Adrenal gland (tissue), 12 donors: Measurements from ENCODE around the gene TRRAP. TPM values are rescaled to one million over a fixed set of nuclear protein-coding genes. Genes with fewer than 3 reads are reported as not detected.

Source experiments
- DNase-seq, 7 donors: peaks; one replicate each; pipeline ENCODE4 v3.0.0-alpha.2; 2019 to 2020
- H3K27ac ChIP-seq, 5 donors: fragments of 200-600 bp; sonication (generic) in 4 of 5; 1 replicate in 3 of 5; 2 replicates in 2 of 5; pipeline versions ENCODE4 v1.5.1 to v1.8.0; 2016 to 2020; ENCODE audit warnings: mild to moderate bottlenecking in 1 of 5
- H3K27me3 ChIP-seq: fragments of 200-600 bp; 2 replicates; pipeline ENCODE4 v1.8.0; 2021
- H3K36me3 ChIP-seq, 2 donors: fragments of 200-600 bp; replicated peaks in 1 of 2; 1 replicate in 1 of 2; 2 replicates in 1 of 2; pipeline versions ENCODE4 v1.5.1 to v1.8.0; 2018 to 2022
- H3K4me1 ChIP-seq, 2 donors: fragments of 200-600 bp; replicated peaks in 1 of 2; 1 replicate in 1 of 2; 2 replicates in 1 of 2; pipeline versions ENCODE4 v1.5.1 to v1.8.0; 2018 to 2021
- H3K4me3 ChIP-seq, 4 donors: fragments of 200-600 bp; sonication (generic) in 3 of 4; one replicate each; pipeline ENCODE4 v1.5.1; 2016 to 2018
- H3K9me3 ChIP-seq, 3 donors: fragments of 200-600 bp; sonication (generic) in 1 of 3; replicated peaks in 1 of 3; 1 replicate in 2 of 3; 2 replicates in 1 of 3; pipeline versions ENCODE4 v1.5.1 to v1.8.0; 2016 to 2021
- POLR2A ChIP-seq, 2 donors: fragments of 450-650 bp; IDR thresholded peaks; one replicate each; pipeline ENCODE4 v1.6.1; 2017; ENCODE audit warnings: antibody characterized with exemption in 2 of 2, mild to moderate bottlenecking in 2 of 2, moderate library complexity in 1 of 2
- WGBS, 4 donors: extraction: QIAGEN DNeasy Blood & Tissue Kit in 2 of 4; methylation state at CpG; one replicate each; pipeline versions ENCODE4 v1.1.5 to v1.1.7; 2013 to 2017; 5-methylcytosine and 5-hydroxymethylcytosine counted together
- intact Hi-C, 2 donors: fragments of 100-400 bp; cut with DNase I; formaldehyde crosslinking; loops; one replicate each; pipeline versions ENCODE4 v1.14.1 to v1.15.0; 2022 to 2023
- polyA plus RNA-seq, 3 donors: library from polyadenylated mRNA; stranded (reverse); fragments of 200-250 nt in 2 of 3; fragments of 350-450 nt in 1 of 3; fragmentation: Illumina TruSeq in 1 of 3; extraction: RNeasy Lipid Tissue Mini Kit (QIAGEN cat#74804) in 1 of 3; gene quantifications; one replicate each; pipeline ENCODE4 v1.2.3, GENCODE V29; 2013 to 2014
- total RNA-seq, 9 donors: library from RNA; depleted of rRNA in 4 of 9; stranded (reverse); fragments of >200 nt in 4 of 9; fragments of 120-200 nt in 1 of 9; fragmentation: NEBNext Ultra II Directional in 1 of 9; extraction: Animal tissue kit (Norgen Biotek cat#: 25700) in 1 of 9; gene quantifications; one replicate each; pipeline versions ENCODE4 v1.1.0 to v1.2.4, GENCODE V29; 2013 to 2023
- TF ChIP-seq, protein P1 (sequence below), 6 experiments: fragments of 450-650 bp in 4 of 6; fragments of 200-600 bp in 2 of 6; sonication (generic) in 1 of 6; IDR thresholded peaks; 1 replicate in 5 of 6; 2 replicates in 1 of 6; pipeline versions ENCODE4 v1.5.1 to v1.8.0; 2016 to 2021; ENCODE audit warnings: antibody characterized with exemption in 6 of 6, mild to moderate bottlenecking in 2 of 6, moderate library complexity in 1 of 6
- donor health status: healthy with polysubstance abuse.
- donor health status: Bipolar disorder and iron deficiency.
- donor health status: DM: yes; HTN: yes; CAD: no.
- donor health status: DM: no; HTN: no; CAD: no.
- donor health status: DM: no; HTN: no; CAD: no.
- donor health status: DM: yes; HTN: yes; CAD: no.

TRRAP gene
- total and polyA plus RNA-seq, 12 donors, result 11.8 to 43.0 (median 30.9) TPM

DNA sequence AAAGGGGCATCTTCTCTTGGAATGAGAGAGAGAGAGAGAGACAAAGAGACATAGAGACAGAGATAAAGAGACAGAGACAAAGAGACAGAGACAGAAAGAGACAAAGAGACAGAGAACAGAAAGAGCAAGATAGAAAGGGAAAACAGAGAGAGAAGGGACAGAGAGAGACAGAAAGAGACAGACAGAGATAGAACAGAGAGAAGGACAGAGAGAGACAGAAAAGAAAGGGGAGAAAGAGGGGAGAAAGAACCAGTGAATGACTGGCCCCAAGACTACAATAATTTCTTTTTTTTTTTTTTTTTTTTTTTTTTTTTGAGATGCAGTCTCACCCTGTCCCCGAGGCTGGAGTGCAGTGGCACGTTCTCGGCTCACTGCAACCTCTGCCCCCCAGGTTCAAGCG is 16.1 kb upstream of the TRRAP start:
- no peak for DNase-seq
- Histone ChIP-seq H3K27ac (no peak overlapping the region), H3K36me3 (no peaks in the 10 kb centered on the region), H3K4me3 (no peak overlapping the region), H3K27me3 (no peaks in the 10 kb centered on the region), H3K4me1 (no peaks in the 10 kb centered on the region), H3K9me3 (no peaks in the 10 kb centered on the region)
- TF ChIP-seq POLR2A (IDR thresholded peaks at IDR 0.05), result no peak
- TF ChIP-seq, protein P1, sequence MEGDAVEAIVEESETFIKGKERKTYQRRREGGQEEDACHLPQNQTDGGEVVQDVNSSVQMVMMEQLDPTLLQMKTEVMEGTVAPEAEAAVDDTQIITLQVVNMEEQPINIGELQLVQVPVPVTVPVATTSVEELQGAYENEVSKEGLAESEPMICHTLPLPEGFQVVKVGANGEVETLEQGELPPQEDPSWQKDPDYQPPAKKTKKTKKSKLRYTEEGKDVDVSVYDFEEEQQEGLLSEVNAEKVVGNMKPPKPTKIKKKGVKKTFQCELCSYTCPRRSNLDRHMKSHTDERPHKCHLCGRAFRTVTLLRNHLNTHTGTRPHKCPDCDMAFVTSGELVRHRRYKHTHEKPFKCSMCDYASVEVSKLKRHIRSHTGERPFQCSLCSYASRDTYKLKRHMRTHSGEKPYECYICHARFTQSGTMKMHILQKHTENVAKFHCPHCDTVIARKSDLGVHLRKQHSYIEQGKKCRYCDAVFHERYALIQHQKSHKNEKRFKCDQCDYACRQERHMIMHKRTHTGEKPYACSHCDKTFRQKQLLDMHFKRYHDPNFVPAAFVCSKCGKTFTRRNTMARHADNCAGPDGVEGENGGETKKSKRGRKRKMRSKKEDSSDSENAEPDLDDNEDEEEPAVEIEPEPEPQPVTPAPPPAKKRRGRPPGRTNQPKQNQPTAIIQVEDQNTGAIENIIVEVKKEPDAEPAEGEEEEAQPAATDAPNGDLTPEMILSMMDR (IDR thresholded peaks at IDR 0.05), result no peak
- intact Hi-C loops, result no loop called here
- WGBS, 4 donors, result 63 to 93% (median 85%) methylated on average over 3 to 4 of the region's 4 CpGs

DNA sequence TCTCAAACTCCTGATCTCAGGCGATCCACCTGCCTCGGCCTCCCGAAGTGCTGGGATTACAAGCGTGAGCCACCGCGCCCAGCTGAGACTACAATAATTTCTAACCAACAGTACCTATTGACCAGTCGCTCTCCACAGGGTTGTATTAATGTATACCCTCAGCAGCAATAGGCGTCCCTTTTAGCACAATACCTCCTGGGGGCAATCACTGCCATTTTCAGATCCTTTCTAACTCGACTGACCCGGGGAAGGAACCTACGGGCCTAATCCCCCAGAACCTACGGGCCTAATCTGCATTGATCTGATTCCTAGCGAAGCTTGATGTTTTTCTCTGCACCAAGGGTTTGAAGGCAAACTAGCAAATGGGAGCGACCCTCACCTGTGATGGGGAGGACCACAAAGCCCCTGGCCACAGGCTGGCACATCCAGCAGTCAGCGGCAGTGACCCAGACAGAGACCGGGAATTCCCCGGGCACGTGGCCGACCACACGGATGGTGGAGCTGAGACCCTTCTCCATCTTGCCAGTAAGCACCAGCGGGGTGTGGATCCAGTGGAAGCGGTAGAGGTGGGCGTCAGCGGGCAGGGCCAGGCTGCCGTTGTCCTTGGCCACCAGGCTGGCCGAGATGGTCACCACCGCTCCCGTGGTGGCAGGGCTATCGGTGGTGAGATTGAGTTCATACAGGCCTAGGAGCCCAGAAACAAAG is 15.5 kb upstream of the TRRAP start:
- Histone ChIP-seq H3K27ac (no peak overlapping the region), H3K9me3 (no peaks in the 10 kb centered on the region), H3K27me3 (no peaks in the 10 kb centered on the region), H3K4me1 (no peaks in the 10 kb centered on the region), H3K4me3 (no peak overlapping the region), H3K36me3 (no peaks in the 10 kb centered on the region)
- intact Hi-C loops, result no loop called here
- 93 to 95% (median 94%) methylated on average over 21 to 29 of the region's 29 CpGs for WGBS, 4 donors
- TF ChIP-seq, protein P1 (IDR thresholded peaks at IDR 0.05), result no peak
- no peak for TF ChIP-seq POLR2A (IDR thresholded peaks at IDR 0.05)
- DNase-seq, result no peak

DNA sequence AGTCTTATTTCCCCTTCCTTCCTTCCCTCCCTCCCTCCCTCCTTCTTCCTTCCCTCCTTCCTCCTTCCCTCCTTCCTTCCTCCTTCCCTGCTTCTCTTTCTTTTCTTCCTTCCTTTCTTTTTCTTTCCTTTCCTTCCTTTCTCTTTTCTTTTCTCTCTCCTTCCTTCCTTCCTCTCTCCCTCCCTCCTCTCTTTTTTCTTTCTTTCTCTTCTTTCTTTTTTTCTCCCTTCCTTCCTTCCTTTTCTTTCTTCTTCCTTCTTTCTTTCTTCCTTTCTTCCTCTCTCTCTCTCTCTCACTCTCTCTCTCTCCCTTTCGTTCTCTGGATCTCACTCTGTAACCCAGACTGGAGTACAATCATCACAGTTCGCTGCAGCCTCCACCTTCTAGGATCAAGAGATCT is 14.7 kb upstream of the TRRAP start:
- WGBS, 4 donors, result 76 to 92% (median 87%) methylated on average over 2 of the region's 2 CpGs
- intact Hi-C loops, result no loop called here
- no peaks in the 10 kb centered on the region for H3K9me3 ChIP-seq
- no peaks in the 10 kb centered on the region for H3K27me3 ChIP-seq
- H3K36me3 ChIP-seq, result no peaks in the 10 kb centered on the region
- TF ChIP-seq POLR2A (IDR thresholded peaks at IDR 0.05), result no peak
- TF ChIP-seq, protein P1 (IDR thresholded peaks at IDR 0.05), result no peak
- no peak for DNase-seq
- no peak overlapping the region for H3K27ac ChIP-seq
- H3K4me3 ChIP-seq, result no peak overlapping the region
- H3K4me1 ChIP-seq, result no peaks in the 10 kb centered on the region

DNA sequence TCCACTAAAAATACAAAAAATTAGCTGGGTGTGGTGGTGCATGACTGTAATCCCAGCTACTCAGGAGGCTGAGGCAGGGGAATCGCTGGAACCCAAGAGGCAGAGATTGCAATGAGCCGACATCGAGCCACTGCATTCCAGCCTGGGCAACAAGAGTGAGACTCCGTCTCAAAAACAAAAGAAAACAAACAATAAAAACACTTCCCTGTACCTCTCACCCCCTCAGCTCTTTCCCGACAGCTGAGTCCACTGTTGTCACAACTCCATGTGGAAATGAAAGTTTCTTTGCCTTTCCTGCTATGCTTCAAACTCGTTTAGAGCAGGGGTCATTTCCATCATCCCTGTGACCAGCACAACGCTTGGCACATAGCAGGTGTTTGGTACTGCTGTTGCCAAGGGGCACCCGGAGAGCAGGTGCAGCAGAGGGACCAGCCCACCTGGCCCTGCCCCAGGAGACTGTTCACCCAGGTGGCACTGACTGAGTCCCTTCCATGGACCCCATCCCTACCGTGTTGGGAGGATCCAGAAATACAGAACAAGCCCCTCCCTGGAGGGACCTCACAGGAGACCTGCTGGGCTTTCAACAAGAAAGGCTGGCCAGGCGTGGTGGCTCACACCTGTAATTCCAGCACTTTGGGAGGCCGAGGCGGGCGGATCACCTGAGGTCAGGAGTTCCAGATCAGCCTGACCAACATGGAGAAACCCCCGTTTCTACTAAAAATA is 13.4 kb upstream of the TRRAP start:
- no peaks in the 10 kb centered on the region for H3K36me3 ChIP-seq
- no peaks in the 10 kb centered on the region for H3K4me1 ChIP-seq
- peaks cover 8% of the 10 kb centered on the region for H3K27me3 ChIP-seq
- DNase-seq, result no peak
- TF ChIP-seq, protein P1 (IDR thresholded peaks at IDR 0.05), result no peak
- TF ChIP-seq POLR2A (IDR thresholded peaks at IDR 0.05), result no peak
- WGBS, 4 donors, result 71 to 76% (median 75%) methylated on average over 12 to 14 of the region's 14 CpGs
- intact Hi-C loops, result no loop called here
- H3K27ac ChIP-seq, result no peak overlapping the region
- H3K9me3 ChIP-seq, result no peaks in the 10 kb centered on the region
- no peak overlapping the region for H3K4me3 ChIP-seq
